ENCODE results near the gene NPM3. TPM values are rescaled to one million over a fixed set of nuclear protein-coding genes. Genes with fewer than 3 reads are reported as not detected.

The NPM3 gene
- total and polyA plus RNA-seq, 2 of the 8 experiments (the other 6 are each of a cell fraction or from before 2014, with no cell fraction given) = 127 to 175 TPM

GRCh38 chr10:101824736-101825135, 41.5 kb upstream of the NPM3 start:
- no peaks in the 10 kb centered on the region; a peak in 1 of 8 replicates for H3K36me3 ChIP-seq (ENCODE audit: control insufficient read depth in 2 of 4, insufficient read depth in 4 of 4, low read length in 3 of 4)
- H4K20me1 ChIP-seq (replicated peaks in 1 of 2; ENCODE audit: control insufficient read depth in 1 of 2, insufficient read depth in 2 of 2, low read length in 2 of 2) = peaks cover 4 to 5% of the 10 kb centered on the region in 2 experiments
- no peak overlapping the region for H2AFZ ChIP-seq (ENCODE audit: low read length)
- no peak overlapping the region for H3K18ac ChIP-seq (ENCODE audit: extremely low read depth, low read length)
- no peaks in the 10 kb centered on the region for H3K27me3 ChIP-seq (replicated peaks in 1 of 4; ENCODE audit: control insufficient read depth in 3 of 4, extremely low read depth in 1 of 4, insufficient read depth in 3 of 4, low read length in 3 of 4)
- TF ChIP-seq CEBPB (IDR thresholded peaks at IDR 0.05; ENCODE audit: low read depth, low read length) (no peak), JUND (IDR thresholded peaks at IDR 0.05; ENCODE audit: low read length) (no peak), GTF2F1 (IDR thresholded peaks at IDR 0.05; ENCODE audit: borderline replicate concordance, low read depth, low read length) (no peak), CBX8 (IDR thresholded peaks at IDR 0.05; ENCODE audit: borderline replicate concordance, low read depth, low read length) (no peak)
- no peak overlapping the region for H4K91ac ChIP-seq (replicated peaks; ENCODE audit: insufficient read length, low read length)
- peaks cover 0 to 6% (median 3%) of the 10 kb centered on the region in 4 experiments; a peak in 4 of 7 replicates for H3K4me1 ChIP-seq (replicated peaks in 1 of 4; ENCODE audit: control insufficient read depth in 3 of 4, insufficient read depth in 4 of 4, low read length in 3 of 4)
- no peak overlapping the region for H4K5ac ChIP-seq (ENCODE audit: insufficient read length, low read depth, low read length)
- no peak overlapping the region for H4K8ac ChIP-seq (ENCODE audit: extremely low read depth, insufficient read depth, low read length)
- H3K23me2 ChIP-seq (ENCODE audit: low read depth, low read length) = peaks cover under 1% of the 10 kb centered on the region; the same call in 1 of the 2 replicates
- peaks cover 0 to 5% of the 10 kb centered on the region in 2 experiments; a peak in 1 of 4 replicates for H3K79me2 ChIP-seq (ENCODE audit: control insufficient read depth in 1 of 2, insufficient read depth in 2 of 2, low read length in 2 of 2)
- H3K4ac ChIP-seq (replicated peaks; ENCODE audit: insufficient read length, low read depth, low read length) = no peak overlapping the region
- POLR2A ChIA-PET (ENCODE audit: partially characterized antibody) = interaction anchor here (1.0 kb wide), 2 partner anchors 11 to 12 kb away, joined by 3 to 4 read pairs; no protein-coding TSS in a partner anchor
- no peak overlapping the region for H3K4me2 ChIP-seq (ENCODE audit: insufficient read depth in 1 of 2, low read depth in 2 of 2, low read length in 2 of 2)
- DNase-seq (ENCODE audit: low read depth in 1 of 2, low spot score in 2 of 2) (no peak), FAIRE-seq (no peak)
- H2BK120ac ChIP-seq (replicated peaks; ENCODE audit: low read depth, low read length) = no peak overlapping the region
- WGBS, 2 experiments (ENCODE audit: extremely low coverage in 1 of 2, insufficient coverage in 1 of 2, insufficient read length in 1 of 2, insufficient replicate concordance in 2 of 2, low coverage in 1 of 2, low lambda C conversion rate in 2 of 2, missing lambda C conversion rate in 1 of 2) = 78% methylated on average over 2 of the region's 2 CpGs; no CpG with 5 or more reads in 1 of the 2 experiments
- no peak overlapping the region for H2BK20ac ChIP-seq (ENCODE audit: low read length)
- H3K56ac ChIP-seq (replicated peaks; ENCODE audit: insufficient read length, low read depth, low read length) = no peak overlapping the region
- H3K9ac ChIP-seq (replicated peaks in 1 of 4; ENCODE audit: extremely low read depth in 1 of 4, low read depth in 3 of 4, low read length in 3 of 4) = no peak overlapping the region
- H2BK15ac ChIP-seq (ENCODE audit: low read length) = no peak overlapping the region
- no peak overlapping the region for H2BK12ac ChIP-seq (ENCODE audit: low read depth, low read length)
- no peaks in the 10 kb centered on the region for H3K9me3 ChIP-seq (ENCODE audit: insufficient read depth in 2 of 2, low read depth in 1 of 2, low read length in 1 of 2)
- no peak overlapping the region for H3K27ac ChIP-seq (ENCODE audit: low read depth, low read length)
- no peak overlapping the region for H3K4me3 ChIP-seq (ENCODE audit: extremely low read depth in 1 of 4, insufficient read depth in 2 of 4, low read depth in 3 of 4, low read length in 4 of 4)
- H2AK5ac ChIP-seq (ENCODE audit: low read depth, low read length) = no peak overlapping the region
- no peak overlapping the region for H2BK5ac ChIP-seq (ENCODE audit: low read depth, low read length)
- CTCF ChIA-PET (ENCODE audit: partially characterized antibody) = no interaction called here
- peaks cover 3% of the 10 kb centered on the region; the same call in 1 of the 2 replicates for H3K79me1 ChIP-seq (ENCODE audit: low read depth, low read length)
- H3K14ac ChIP-seq (ENCODE audit: insufficient read length) = no peak overlapping the region
- H3K23ac ChIP-seq (ENCODE audit: insufficient read length) = no peak overlapping the region

Data from H1 (cell line).